Activated CD4-positive, alpha-beta T cell treated with anti-CD3 and anti-CD28 coated beads, Interleukin-2, amount 50 U/mL, for 24 hours (primary cell): Measurements from ENCODE around the gene OR2F1.

Source experiments
- DNase-seq, 2 donors: peaks; one replicate each; pipeline ENCODE4 v3.0.0-alpha.2; 2020; ENCODE audit warnings: low read depth in 1 of 2, low spot score in 1 of 2

OR2F1 gene

DNA sequence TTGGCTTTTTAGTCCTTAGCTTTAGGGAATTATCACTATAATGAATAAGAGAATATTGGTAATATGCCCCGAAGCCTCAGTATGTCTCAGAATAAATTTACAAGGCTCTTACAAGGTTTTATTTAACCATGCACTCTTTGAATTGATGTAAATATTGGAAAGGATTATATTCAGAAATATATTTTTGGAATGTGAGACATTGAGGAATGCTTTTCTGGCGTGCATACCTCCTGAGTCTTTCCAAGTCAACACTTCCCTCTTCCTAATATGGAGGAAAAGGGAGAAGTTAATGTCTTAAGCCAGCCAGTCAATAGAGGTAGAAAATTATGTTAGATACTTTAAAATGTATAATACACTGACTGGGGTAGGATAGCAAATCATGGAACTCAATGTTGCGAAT, 1.2 kb upstream of the OR2F1 start:
- no peak for DNase-seq

DNA sequence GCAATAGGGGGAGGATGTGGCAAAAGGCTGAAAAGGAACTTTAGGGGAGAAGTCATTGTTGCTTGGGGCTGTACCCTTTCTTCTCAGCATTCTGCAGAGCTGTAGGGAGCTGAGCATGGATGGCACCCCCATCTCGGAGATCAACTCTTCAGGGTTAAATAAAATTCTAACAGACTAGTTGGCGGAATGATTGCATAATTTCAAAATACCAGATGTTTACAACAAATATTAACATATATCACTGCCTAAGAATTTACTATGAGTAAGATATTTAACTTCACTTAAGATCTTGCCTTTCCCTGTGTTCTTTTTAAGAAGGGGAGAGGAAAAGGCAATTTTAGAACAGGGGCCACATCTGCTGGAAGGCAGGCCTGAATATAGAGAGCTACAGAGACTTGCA, 509 bp upstream of the OR2F1 start:
- no peak for DNase-seq

DNA sequence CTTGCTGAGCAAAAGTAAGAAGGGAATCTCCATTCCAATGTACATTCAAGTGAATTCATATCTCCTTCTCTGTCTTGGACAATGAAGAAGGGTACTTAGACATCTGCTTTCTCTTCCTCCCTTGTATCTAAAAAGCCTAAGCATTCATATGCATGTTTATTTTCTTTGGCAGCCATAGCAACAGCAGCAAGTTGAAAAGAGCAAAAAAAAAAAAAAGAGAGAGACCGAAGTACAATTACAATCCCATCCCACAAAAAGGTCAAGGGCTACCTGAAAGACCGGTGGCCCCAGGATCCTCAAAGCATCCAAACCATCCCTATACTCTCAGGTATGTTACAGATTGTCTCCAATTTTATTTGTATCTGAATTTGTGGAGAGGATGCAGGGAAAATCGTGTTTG, 4.1 kb downstream of the OR2F1 start:
- DNase-seq, result no peak

DNA sequence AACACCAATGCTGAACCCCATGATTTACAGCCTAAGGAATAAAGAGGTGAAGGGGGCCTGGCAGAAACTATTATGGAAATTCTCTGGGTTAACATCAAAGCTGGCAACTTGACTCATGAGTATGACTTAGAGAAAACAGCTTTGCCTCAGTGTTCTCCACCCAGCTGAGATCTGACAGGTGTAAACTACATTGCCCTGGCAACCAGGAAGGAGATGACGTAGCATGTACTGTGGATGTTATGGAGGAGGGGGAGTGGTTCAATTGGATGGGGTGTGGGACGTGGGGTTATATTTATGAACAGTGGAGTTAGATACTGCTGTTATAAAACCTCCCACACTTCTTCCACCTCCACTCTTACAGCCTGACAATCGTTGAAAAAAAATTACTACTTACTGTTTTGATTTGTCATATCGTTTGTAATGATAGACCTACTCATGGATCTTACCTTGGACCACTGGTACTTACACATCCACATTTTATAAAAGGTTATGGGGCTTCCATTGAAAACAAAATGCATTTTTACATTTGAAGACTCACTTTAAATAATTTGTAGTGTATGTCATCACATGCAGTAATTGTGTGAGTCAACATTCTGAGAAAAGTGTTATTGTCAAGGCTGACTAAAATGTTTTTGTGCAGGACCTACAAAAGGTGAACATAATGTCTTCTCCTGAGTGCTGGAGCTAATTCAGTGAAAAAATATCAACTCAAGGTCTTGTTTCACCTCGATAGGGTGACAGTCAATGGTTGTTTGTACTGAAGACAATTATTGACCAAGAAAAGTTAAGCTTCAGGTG, 6.4 kb downstream of the OR2F1 start:
- DNase-seq, result no peak

DNA sequence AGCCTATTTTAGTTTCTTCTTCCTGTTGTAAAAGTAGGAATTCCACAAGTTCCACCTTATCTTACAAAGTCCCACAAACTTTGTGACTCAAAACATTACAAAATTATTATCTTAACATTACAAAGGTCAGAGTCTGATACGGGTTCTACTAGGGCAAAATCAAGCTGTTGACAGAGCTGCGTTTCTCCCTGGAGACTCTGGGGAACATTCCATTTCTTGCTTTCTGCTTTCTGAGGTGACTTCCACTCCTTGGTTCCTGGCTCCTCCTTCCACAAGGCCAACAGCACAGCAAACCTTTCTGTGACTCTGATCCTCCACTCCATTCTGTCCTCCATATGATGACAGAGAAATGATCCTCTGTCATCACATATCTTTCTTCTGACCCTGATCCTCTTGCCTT, 10.6 kb downstream of the OR2F1 start:
- DNase-seq, result no peak

DNA sequence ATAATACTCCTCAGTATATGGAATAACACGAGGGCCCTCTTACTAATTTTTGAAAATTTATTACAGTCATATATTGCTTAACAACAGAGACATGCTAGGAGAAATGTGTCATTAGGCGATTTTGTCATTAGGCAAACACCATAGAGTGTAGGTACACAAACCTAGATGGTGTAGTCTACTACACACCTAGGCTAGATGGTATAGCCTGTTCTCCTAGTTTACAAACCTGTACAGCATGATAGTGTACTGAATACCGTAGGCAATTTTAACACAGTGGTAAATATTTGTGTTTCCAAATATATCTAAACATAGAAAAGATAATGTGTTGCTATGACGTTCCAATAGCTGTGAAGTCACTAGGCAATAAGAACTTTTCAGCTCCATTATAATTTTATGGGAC, 12.8 kb downstream of the OR2F1 start:
- DNase-seq, result no peak

DNA sequence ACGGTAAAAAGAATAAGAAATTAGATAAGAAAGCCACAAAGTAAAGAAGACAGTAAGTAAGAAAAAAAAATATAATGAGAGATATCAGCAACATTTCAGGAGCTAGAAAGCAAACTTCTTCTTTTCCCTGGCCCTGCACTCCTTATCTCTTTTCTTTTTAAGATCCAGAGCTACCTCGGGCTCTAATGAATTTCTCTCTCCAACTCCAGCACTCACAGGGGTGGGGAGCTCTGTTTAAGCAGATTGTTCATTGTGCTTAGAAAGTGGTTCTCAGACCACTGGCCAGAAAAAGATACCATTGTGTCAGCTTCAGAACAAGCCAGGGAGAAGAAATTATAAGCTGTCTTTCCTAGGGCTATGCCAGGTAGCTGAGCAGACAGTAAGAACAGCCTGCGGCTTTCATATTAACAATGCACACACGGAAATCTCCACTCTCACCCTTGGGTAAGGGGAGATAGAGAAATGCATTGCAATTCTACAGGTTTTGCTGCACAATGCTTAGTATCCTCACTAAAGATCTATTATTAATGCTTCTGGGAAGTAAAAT, 19.3 kb downstream of the OR2F1 start:
- no peak for DNase-seq

DNA sequence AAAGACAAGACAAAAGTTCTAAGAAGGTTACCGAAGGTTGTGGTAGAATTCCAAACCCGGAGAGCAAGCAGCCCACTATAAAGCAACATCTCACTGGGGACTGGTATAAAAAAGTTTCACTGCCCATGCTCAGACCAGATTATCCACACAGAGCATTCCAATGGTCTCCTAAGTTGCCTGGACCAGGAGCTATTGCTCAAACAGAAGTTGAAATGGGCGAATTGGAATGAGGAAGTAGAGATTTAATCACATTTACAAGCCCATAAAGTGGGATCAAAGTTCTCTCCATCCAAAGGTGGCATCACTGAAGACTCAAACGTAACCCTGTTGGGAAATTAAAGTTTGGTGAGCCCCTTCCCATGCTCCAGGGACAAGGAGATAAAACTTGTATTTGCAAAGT, 19.8 kb downstream of the OR2F1 start:
- no peak for DNase-seq

DNA sequence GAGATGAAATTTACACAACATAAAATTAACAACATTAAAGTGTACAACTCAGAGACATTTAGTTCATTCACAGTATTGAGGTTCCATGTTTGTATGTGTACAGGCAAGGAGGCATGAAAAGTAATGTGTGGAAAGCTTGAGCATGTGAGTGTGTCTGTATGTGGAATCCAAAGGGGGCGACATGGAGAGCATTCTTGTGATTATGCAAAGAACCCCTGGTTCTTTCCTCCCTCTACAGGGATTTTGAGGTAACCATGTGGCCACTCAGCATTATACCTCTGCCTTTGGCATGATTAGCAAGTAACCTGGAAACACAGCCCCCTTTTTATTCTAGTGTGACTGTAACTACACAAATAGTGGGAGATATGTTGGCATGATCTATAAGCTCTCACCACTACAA, 21.0 kb downstream of the OR2F1 start:
- no peak for DNase-seq

DNA sequence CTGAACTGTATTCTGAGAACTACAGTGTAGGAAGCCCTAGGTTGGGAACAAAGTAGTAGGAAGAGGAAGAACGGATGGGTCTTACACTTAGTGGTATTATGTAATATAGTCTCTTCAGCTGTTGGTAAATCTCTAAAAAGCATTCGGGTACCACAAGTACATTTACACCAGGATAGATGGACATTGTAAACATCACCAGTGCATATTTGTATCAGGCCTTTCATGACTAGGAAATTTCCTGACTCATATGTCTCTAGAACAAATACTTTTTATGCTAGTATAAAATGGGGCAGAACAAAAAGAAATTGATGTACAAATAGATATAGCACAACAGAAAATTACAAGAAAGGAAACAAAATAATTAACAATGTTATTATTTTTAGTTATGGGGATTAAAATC, 23.9 kb downstream of the OR2F1 start:
- no peak for DNase-seq

DNA sequence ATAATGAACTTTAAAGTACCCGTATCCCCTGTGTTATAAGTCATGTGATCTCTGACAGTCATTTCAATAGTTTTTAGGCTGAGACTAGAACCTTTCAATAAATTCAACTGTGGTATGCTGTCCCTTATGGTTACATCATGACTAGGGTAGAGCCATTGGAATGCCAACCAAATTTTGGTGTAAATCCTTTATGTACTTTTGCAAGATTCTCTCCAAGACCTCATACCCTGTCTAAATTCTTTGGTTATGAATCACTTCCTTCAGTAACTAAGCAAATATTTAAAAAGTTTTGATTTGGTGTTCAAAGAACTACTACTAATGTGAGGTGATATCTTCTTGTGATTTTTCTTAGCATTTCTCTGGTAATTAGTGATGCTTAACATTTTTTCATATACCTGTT, 24.7 kb downstream of the OR2F1 start:
- DNase-seq, result no peak

DNA sequence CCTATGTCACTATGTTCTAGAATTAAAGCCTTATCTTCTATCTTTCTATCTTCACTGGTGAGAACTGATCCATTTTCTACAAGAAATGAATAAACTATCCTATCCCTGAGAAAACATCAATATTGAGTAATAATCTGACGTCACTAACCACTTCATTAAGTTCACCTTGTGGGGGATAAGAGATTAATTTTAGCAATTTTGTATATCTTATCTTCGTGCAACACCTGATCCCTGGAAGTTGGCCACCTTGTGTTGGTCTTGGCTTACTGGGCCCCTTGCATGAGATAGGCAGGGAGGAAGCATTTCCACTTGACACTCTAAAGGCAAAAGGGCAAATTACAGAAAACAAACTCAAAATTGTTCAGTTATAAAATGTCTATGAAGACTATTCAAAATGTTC, 25.4 kb downstream of the OR2F1 start:
- no peak for DNase-seq

DNA sequence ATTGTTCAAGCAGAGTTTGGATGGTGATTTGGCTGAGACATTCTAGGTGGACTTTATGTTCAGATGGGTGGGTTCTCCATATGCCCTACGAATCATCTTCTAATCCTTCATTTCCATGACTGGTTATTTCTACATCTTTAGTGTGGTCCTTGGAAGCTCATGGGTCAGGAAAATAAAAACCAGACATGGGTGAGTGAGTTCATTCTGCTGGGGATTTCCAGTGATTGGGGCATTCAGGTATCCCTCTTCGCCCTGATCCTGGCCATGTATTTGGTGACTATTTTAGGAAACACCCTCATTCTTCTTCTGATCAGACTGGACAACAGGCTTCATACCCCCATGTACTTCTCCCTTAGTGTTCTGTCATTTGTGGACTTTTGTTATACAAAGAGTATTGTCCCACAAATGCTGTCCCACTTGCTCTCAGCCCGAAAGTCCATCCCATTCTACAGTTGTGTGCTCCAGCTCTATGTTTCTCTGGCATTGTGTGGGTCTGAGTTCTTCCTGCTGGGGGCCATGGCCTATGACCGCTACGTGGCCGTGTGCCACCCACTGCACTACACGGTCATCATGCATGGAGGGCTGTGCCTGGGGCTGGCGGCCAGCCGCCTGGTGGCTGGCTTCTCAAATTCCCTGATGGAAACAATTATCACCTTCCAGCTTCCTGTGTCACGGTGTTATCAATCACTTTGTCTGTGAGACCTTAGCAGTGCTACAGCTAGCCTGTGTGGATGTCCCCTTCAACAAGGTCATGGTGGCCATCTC, 26.3 kb downstream of the OR2F1 start:
- DNase-seq, result no peak

DNA sequence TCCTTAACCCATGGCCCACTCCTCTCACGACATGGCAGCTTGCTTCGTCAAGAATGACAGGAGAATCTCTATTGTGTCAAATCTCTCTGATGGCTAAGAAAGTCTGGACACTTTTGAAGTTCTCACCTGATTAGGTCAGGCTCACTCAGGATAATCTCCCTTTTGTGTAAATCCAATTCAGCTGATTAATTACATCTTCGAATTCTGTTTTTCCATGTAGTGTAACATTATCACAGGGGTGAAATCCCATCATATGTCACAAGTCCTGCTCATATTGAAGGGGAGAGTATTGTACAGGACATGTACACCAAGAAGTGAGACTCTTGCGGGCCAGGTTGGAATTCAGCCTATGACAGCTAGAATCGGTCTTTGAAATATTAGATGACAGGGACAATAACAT, 29.3 kb downstream of the OR2F1 start:
- DNase-seq, result no peak

DNA sequence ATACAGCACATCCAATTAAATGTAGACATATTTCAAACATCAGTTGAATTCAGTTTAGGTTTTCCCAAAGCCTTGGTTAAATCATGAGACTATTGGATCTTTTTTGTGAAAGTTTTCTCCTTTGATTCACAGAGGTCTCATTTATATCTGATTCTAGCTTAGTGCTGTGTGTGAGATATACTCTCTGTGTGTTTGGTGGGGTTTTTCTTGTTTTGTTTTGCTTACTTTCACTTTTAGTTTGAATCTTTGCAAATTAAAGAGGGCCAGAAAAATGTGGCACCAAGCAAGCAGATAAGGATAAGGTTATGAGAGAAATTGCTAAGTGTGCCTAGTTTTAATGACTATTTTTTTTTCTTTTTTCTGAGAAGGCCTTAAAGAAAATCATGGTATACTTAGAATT, 32.9 kb downstream of the OR2F1 start:
- no peak for DNase-seq

DNA sequence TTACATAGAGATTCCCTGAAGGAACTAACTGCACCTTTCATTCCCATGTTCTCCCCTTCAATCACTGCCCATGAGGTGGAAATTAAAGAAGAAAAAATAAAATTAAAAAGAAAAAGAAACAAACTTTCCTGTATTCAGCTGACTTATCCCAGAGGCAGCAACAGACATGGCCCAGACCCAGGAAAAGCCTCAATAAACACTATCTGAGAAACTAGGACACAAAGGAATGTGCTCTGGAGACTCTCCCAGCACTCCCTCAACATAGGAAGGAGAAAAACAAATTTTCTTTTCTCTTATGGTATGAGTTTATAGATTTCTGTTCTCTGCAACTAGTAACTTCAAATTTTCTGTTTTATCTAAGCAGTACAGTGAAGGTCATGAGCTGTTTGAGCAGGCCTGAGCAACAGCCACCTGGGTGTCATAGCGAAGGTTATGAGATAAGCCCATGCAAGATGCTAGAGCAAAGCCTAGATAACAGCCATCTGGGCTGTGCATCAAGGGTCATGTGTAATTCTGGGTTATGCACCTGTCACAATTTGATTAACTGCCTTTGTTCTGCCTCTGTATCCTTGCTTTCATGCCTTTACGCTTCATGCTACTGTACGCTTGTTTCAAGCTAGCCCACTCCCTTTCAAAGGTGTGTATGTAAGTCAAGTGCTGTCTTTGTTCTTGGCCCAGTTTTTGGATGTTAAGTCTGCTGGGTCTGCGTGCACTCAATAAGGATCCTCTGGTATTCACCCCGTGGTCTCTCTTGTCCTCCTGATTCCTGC, 34.5 kb downstream of the OR2F1 start:
- no peak for DNase-seq

DNA sequence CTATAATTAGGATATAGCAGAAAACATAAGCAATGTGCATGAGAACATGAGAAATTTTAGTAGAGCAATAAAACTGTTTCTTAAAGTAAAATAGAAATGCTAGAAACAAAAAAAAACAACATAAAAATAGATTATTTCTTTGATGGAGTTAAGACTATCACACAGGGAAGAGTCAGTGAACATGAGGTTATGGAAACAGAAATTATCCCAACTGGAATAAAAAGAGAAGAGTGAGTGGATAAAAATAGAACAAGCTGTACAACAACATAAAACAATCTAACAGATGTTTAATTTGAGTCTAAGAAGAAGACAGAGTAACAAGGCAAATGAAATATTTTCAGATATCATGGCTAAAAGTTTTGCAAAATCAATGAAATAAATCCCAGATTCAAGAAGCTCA, 38.0 kb downstream of the OR2F1 start:
- no peak for DNase-seq

DNA sequence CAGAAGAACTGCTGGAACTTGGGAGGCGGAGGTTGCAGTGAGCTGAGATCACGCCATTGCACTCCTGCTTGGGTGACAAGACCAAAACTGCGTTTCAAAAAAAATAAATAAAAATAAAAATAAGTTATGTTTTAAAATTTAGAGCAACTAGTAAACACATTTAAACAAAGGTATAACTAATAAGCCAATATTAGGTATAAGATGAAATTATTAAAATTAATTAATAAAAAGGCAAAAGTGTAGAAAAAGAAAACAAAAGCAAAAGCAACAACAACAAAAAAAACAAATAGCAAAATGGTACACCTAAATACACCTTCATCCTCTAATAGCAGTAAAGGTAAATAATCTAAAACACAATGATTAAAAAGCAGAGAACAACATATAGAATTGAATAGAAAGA, 39.3 kb downstream of the OR2F1 start:
- no peak for DNase-seq

DNA sequence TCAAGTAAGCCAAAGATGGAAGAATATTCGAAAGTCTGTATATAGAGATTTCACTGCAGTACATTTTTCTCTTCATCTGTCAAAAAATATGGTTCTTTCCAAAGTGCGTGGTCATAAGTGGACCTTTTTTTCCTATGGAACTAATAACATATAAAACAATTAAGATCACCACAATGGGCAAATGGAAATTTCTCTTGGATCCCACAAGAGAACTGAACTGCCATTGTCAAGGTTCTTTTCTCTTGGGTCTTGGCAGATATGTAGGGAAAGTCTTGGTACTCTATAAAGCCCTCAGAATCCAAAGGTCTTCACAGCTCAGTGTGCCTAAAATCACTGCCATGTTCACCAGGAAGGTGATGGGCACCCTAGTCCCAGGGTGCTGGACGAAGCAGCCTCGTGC, 45.4 kb downstream of the OR2F1 start, which contains the start of gene OR6B1:
OR6B1 (plus strand) TSS at position 301 of the 400 bp plus-strand sequence. CDS start 3,677 bp downstream, outside the sequence.
- DNase-seq, result no peak

DNA sequence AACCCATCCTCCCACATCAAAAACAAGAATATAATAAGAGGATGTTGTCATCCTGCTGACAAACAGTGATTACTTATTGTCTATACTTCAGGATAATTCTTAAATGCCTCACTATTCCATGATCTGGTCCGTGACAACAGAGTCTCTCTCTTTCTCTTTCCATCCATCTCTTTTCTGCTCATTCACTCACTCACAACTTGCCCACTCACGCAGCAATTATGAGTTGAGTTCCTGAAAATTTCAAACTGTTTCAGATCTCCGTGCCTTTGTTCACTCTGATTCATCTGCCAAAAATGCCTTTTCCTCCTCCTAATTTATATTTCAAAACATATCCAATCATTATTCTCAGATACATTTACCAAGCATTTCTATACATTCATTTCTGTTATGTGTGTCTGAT, 46.9 kb downstream of the OR2F1 start:
- DNase-seq, result no peak

DNA sequence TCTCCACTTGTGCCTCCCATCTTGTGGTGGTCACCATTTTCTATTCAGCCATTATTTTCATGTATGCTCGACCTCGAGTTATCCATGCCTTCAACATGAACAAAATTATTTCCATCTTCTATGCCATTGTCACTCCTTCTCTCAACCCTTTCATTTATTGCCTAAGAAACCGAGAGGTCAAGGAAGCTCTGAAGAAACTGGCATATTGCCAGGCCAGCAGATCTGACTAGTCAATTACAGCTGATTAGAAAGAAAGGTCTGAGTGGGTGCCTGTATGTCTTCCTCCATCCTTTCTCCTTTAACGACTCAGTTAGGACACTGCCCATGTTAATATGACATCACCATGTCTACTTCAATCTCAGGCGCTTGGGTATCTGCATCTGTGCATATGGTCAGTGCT, 50.1 kb downstream of the OR2F1 start:
- no peak for DNase-seq
